ENCODE measurements around the gene TGM1. TPM values are rescaled to one million over a fixed set of nuclear protein-coding genes. Genes with fewer than 3 reads are reported as not detected.

The TGM1 gene
- polyA plus RNA-seq, 2 of the 4 experiments (the other 2 are of a cell fraction) = 0.61 to 1.3 TPM

DNA sequence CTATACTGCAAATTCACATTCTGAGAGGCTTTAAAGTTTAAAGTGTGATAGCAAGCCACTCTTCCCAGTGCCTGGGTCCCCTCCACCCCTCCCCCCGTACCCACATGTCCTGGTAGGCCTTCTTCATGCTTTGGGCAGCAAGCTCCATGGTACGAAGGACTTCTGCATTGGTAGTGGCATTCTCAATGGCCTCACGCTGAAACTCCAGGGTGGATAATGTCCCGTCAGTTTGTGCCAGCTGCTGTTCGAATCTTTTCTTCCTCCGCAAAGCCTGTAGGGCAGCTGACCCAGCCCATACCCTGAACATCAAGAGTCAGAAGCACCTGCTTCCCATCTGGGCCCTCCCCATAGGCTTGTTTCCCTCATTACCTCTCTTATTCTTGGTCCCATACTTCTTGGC lies 51.7 kb downstream of the TGM1 start:
- ATAC-seq = no peak
- Histone ChIP-seq H3K4me3 (no peak overlapping the region), H3K27ac (no peak overlapping the region), H3K9me3 (no peaks in the 10 kb centered on the region), H3K4me2 (no peak overlapping the region; the same call in 2 of the 3 replicates), H3K4me1 (peaks cover 24% of the 10 kb centered on the region)
- no peak for FAIRE-seq
- ChIA-PET POLR2A (interaction anchor here (1.5 kb wide), 1 partner anchor 16 kb away, joined by 6 read pairs; the partner anchor contains the start of gene TM9SF1), CTCF (interaction anchor here (0.7 to 1.5 kb wide), 4 partner anchors 9 to 85 kb away, joined by 3 to 4 read pairs (median 4); partner anchors contain the start of gene TM9SF1)
- TF ChIP-seq, protein P1, sequence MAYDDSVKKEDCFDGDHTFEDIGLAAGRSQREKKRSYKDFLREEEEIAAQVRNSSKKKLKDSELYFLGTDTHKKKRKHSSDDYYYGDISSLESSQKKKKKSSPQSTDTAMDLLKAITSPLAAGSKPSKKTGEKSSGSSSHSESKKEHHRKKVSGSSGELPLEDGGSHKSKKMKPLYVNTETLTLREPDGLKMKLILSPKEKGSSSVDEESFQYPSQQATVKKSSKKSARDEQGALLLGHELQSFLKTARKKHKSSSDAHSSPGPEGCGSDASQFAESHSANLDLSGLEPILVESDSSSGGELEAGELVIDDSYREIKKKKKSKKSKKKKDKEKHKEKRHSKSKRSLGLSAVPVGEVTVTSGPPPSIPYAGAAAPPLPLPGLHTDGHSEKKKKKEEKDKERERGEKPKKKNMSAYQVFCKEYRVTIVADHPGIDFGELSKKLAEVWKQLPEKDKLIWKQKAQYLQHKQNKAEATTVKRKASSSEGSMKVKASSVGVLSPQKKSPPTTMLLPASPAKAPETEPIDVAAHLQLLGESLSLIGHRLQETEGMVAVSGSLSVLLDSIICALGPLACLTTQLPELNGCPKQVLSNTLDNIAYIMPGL (CRISPR knock-in tag; IDR thresholded peaks at IDR 0.05; ENCODE audit: borderline replicate concordance) = no peak
- TF ChIP-seq GATA3 (IDR thresholded peaks at IDR 0.05; ENCODE audit: borderline replicate concordance) (no peak), POLR2AphosphoS2 (conservative IDR thresholded peaks at IDR 0.05; ENCODE audit: low read length) (no peak), KDM5A (IDR thresholded peaks at IDR 0.05) (no peak), KDM1A (IDR thresholded peaks at IDR 0.05; ENCODE audit: low read depth) (no peak), RAD21 (conservative IDR thresholded peaks at IDR 0.05 in 1 of 2, IDR thresholded peaks at IDR 0.05 in 1 of 2) (no peak), JUNB (IDR thresholded peaks at IDR 0.05) (no peak), HEYL (CRISPR knock-in tag; IDR thresholded peaks at IDR 0.05) (no peak), CHD2 (IDR thresholded peaks at IDR 0.05; ENCODE audit: low read length, partially characterized antibody) (no peak), HOXB13 (CRISPR knock-in tag; IDR thresholded peaks at IDR 0.05; ENCODE audit: low read depth) (no peak)
- WGBS (ENCODE audit: missing lambda C conversion rate) = 95% methylated on average over 6 of the region's 6 CpGs
- DNase-seq (ENCODE audit: low read depth in 1 of 2, low spot score in 1 of 2) = no peak

DNA sequence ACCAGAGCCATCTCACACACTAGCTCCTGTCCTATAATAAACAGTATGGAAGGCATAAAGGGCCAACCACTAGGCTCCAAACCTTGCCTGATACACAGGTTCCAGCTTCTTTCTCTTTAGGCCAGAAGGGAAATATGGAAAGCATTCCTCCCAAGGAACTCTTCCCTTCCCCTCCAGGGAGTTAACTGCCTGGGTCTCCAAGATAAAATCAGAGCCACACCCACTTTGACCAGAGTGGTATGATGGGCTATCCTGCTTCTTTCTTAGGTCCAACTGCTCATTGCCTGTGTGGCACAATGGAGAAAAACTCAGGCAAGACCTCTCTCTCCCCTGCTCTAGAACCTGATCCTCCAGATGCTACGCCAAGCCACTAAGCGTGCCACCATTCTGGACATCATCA lies 55.4 kb downstream of the TGM1 start:
- H3K4me2 ChIP-seq = no peak overlapping the region
- POLR2A ChIA-PET = no interaction called here
- no peak overlapping the region for H3K4me3 ChIP-seq
- WGBS (ENCODE audit: missing lambda C conversion rate) = 96% methylated on average over 2 of the region's 2 CpGs
- FAIRE-seq = no peak
- H3K27ac ChIP-seq = no peak overlapping the region
- no peak for DNase-seq (ENCODE audit: low read depth in 1 of 2, low spot score in 1 of 2)
- CTCF ChIA-PET = interaction anchor here (2.4 kb wide), 1 partner anchor 35 kb away, joined by 7 read pairs; the partner anchor contains the start of gene TINF2
- no peaks in the 10 kb centered on the region for H3K9me3 ChIP-seq
- TF ChIP-seq KDM1A (IDR thresholded peaks at IDR 0.05; ENCODE audit: low read depth) (no peak), MYC (IDR thresholded peaks at IDR 0.05; ENCODE audit: borderline replicate concordance, low read length) (no peak), EHMT2 (IDR thresholded peaks at IDR 0.05; ENCODE audit: low read depth) (no peak), NR3C1 (IDR thresholded peaks at IDR 0.05) (no peak), CEBPB (IDR thresholded peaks at IDR 0.05) (no peak), JUN (IDR thresholded peaks at IDR 0.05) (no peak)
- TF ChIP-seq, protein P2, sequence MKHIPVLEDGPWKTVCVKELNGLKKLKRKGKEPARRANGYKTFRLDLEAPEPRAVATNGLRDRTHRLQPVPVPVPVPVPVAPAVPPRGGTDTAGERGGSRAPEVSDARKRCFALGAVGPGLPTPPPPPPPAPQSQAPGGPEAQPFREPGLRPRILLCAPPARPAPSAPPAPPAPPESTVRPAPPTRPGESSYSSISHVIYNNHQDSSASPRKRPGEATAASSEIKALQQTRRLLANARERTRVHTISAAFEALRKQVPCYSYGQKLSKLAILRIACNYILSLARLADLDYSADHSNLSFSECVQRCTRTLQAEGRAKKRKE (CRISPR knock-in tag; IDR thresholded peaks at IDR 0.05; ENCODE audit: low read depth) = no peak
- peaks cover 5% of the 10 kb centered on the region; the same call in 1 of the 3 replicates for H3K4me1 ChIP-seq
- no peak for ATAC-seq

- no peak overlapping the region for H3K27ac ChIP-seq
- 92% methylated on average over 5 of the region's 5 CpGs for WGBS (ENCODE audit: missing lambda C conversion rate)
- FAIRE-seq (no peak), ATAC-seq (no peak), DNase-seq (ENCODE audit: low read depth in 1 of 2, low spot score in 1 of 2) (no peak)
- no peak overlapping the region for H3K4me2 ChIP-seq
- TF ChIP-seq JUN (IDR thresholded peaks at IDR 0.05) (no peak), ZNF302 (CRISPR knock-in tag; IDR thresholded peaks at IDR 0.05) (no peak), TFCP2L1 (CRISPR knock-in tag; IDR thresholded peaks at IDR 0.05) (no peak), CBX2 (IDR thresholded peaks at IDR 0.05; ENCODE audit: borderline replicate concordance, low read depth) (no peak), CBX8 (IDR thresholded peaks at IDR 0.05) (no peak), EP300 (IDR thresholded peaks at IDR 0.05) (no peak), KDM1A (IDR thresholded peaks at IDR 0.05; ENCODE audit: low read depth) (no peak), FOSL2 (IDR thresholded peaks at IDR 0.05) (no peak), FOSL2 (CRISPR knock-in tag; IDR thresholded peaks at IDR 0.05) (no peak), HES2 (IDR thresholded peaks at IDR 0.05) (no peak), HOXA7 (CRISPR knock-in tag; IDR thresholded peaks at IDR 0.05) (no peak), BHLHE40 (IDR thresholded peaks at IDR 0.05; ENCODE audit: low read depth, low read length) (no peak), ZSCAN20 (CRISPR knock-in tag; IDR thresholded peaks at IDR 0.05) (no peak), MAFK (IDR thresholded peaks at IDR 0.05; ENCODE audit: partially characterized antibody) (no peak)
- TF ChIP-seq, protein P3, sequence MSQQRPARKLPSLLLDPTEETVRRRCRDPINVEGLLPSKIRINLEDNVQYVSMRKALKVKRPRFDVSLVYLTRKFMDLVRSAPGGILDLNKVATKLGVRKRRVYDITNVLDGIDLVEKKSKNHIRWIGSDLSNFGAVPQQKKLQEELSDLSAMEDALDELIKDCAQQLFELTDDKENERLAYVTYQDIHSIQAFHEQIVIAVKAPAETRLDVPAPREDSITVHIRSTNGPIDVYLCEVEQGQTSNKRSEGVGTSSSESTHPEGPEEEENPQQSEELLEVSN (IDR thresholded peaks at IDR 0.05; ENCODE audit: borderline replicate concordance, low read depth) = no peak
- no peak overlapping the region for H3K4me3 ChIP-seq
- no peaks in the 10 kb centered on the region for H3K9me3 ChIP-seq
- ChIA-PET CTCF (interaction anchor here (0.7 to 2.4 kb wide), 4 partner anchors 11 to 98 kb away, joined by 3 to 7 read pairs (median 6); partner anchors contain the start of genes TINF2 and TM9SF1), POLR2A (interaction anchor here (4.0 kb wide), 1 partner anchor 12 kb away, joined by 16 read pairs; the partner anchor contains the start of gene TM9SF1)
- peaks cover 3% of the 10 kb centered on the region; the same call in 1 of the 3 replicates for H3K4me1 ChIP-seq
These were observed 55.8 kb downstream of the TGM1 start for GRCh38 chr14:24207104-24207551.
